IMR-90 (cell line): ENCODE data around the gene SAMD7. TPM values are rescaled to one million over a fixed set of nuclear protein-coding genes. Genes with fewer than 3 reads are reported as not detected.

ENCODE experiments used
- ATAC-seq: fragments of 200-7000 bp; cut with Tn5 transposase; 2 replicates; pipeline ENCODE4 v1.9.1; 2020; ENCODE audit warnings: low read depth, mild to moderate bottlenecking, moderate library complexity
- BruUV-seq: library from RNA; stranded (reverse); fragments of 400-500 nt; replicated peaks from 2 replicates; lab custom pipeline; 2021; lab: Mats Ljungman, UMichigan
- CTCF ChIA-PET: fragments of 300-600 bp; formaldehyde crosslinking; extraction: SDS; loops from one replicate; lab custom pipeline; 2021; ENCODE audit warnings: antibody characterized with exemption; lab: Yijun Ruan, JAX
- POLR2A ChIA-PET: fragments of 300-600 bp; sonication (Branson Sonifier 250); formaldehyde crosslinking; loops from one replicate; lab custom pipeline; 2022; ENCODE audit warnings: antibody characterized with exemption; ENCODE audit not compliant: unreplicated experiment; lab: Charles Lee
- DNase-seq: peaks from one replicate; pipeline ENCODE4 v3.0.0; 2013
- H2AFZ ChIP-seq: replicated peaks from 2 replicates; pipeline ENCODE3; 2013; ENCODE audit warnings: low read length, mild to moderate bottlenecking; ENCODE audit not compliant: poor library complexity
- H2AK5ac ChIP-seq: 2 replicates; pipeline ENCODE4 v1.6.1; 2013; ENCODE audit warnings: low read depth, low read length, inconsistent platforms
- H2AK9ac ChIP-seq: replicated peaks from 2 replicates; pipeline ENCODE3; 2013; ENCODE audit warnings: mild to moderate bottlenecking, low read depth, low read length, moderate library complexity; ENCODE audit not compliant: poor library complexity
- H2BK120ac ChIP-seq: 2 replicates; pipeline ENCODE4 v1.6.1; 2013; ENCODE audit warnings: low read depth, low read length, inconsistent platforms
- H2BK15ac ChIP-seq: 3 replicates; pipeline ENCODE4 v1.6.1; 2013; ENCODE audit warnings: low read depth, low read length, inconsistent platforms
- H2BK20ac ChIP-seq: 2 replicates; pipeline ENCODE4 v1.6.1; 2013; ENCODE audit warnings: low read depth, mild to moderate bottlenecking, inconsistent platforms, low read length, moderate library complexity
- H2BK5ac ChIP-seq: 2 replicates; pipeline ENCODE4 v1.6.1; 2013; ENCODE audit warnings: mild to moderate bottlenecking, low read depth, low read length, inconsistent platforms; ENCODE audit not compliant: poor library complexity, severe bottlenecking
- H3K14ac ChIP-seq: replicated peaks from 2 replicates; pipeline ENCODE4 v1.6.1; 2013; ENCODE audit warnings: low read depth, low read length, inconsistent platforms
- H3K18ac ChIP-seq: 2 replicates; pipeline ENCODE4 v1.6.1; 2013; ENCODE audit warnings: low read depth, low read length, control low read depth
- H3K23ac ChIP-seq: 2 replicates; pipeline ENCODE4 v1.6.1; 2013; ENCODE audit warnings: low read depth, low read length, inconsistent platforms
- H3K27ac ChIP-seq: 2 replicates; pipeline ENCODE4 v1.5.1; 2013; ENCODE audit warnings: mild to moderate bottlenecking, control low read depth, low read length; ENCODE audit not compliant: insufficient read depth
- H3K27me3 ChIP-seq: 2 replicates; pipeline ENCODE4 v1.6.1; 2013; ENCODE audit warnings: low read length; ENCODE audit not compliant: control insufficient read depth, insufficient read depth
- H3K36me3 ChIP-seq: 2 replicates; pipeline ENCODE4 v1.6.1; 2013; ENCODE audit warnings: low read length, mixed read lengths; ENCODE audit not compliant: control insufficient read depth, insufficient read depth
- H3K4ac ChIP-seq: 2 replicates; pipeline ENCODE4 v1.6.1; 2013; ENCODE audit warnings: low read depth, low read length, inconsistent platforms
- H3K4me1 ChIP-seq: 2 replicates; pipeline ENCODE4 v1.6.1; 2013; ENCODE audit warnings: low read length, mixed read lengths; ENCODE audit not compliant: control insufficient read depth, insufficient read depth
- H3K4me2 ChIP-seq: 2 replicates; pipeline ENCODE4 v1.6.1; 2013; ENCODE audit warnings: low read depth, mild to moderate bottlenecking, control low read depth, low read length, moderate library complexity
- H3K4me3 ChIP-seq: 2 replicates; pipeline ENCODE4 v1.5.1; 2013; ENCODE audit warnings: low read depth, mild to moderate bottlenecking, control low read depth, low read length, moderate library complexity; ENCODE audit not compliant: insufficient read depth
- H3K56ac ChIP-seq: 2 replicates; pipeline ENCODE4 v1.6.1; 2013; ENCODE audit warnings: low read length, inconsistent platforms; ENCODE audit not compliant: insufficient read depth; ENCODE audit errors: extremely low read depth
- H3K79me1 ChIP-seq, 2 experiments: 2 replicates each; pipeline ENCODE4 v1.6.1; 2013; ENCODE audit warnings: low read length in 2 of 2, inconsistent platforms in 1 of 2, low read depth in 1 of 2
- H3K9ac ChIP-seq: 2 replicates; pipeline ENCODE4 v1.6.1; 2013; ENCODE audit warnings: low read depth, low read length, control low read depth
- H3K9me1 ChIP-seq: 2 replicates; pipeline ENCODE4 v1.6.1; 2013; ENCODE audit warnings: low read length, inconsistent platforms; ENCODE audit not compliant: insufficient read depth
- H3K9me3 ChIP-seq: 2 replicates; pipeline ENCODE4 v1.6.1; 2013; ENCODE audit warnings: low read length; ENCODE audit not compliant: control insufficient read depth, insufficient read depth
- H4K20me1 ChIP-seq: 2 replicates; pipeline ENCODE4 v1.6.1; 2013; ENCODE audit warnings: low read length, inconsistent platforms; ENCODE audit not compliant: insufficient read depth
- H4K5ac ChIP-seq: 2 replicates; pipeline ENCODE4 v1.6.1; 2013; ENCODE audit warnings: mild to moderate bottlenecking, low read depth, low read length, control low read depth
- H4K8ac ChIP-seq, 2 experiments: 2 replicates each; pipeline ENCODE4 v1.6.1; 2013; ENCODE audit warnings: low read depth in 2 of 2, low read length in 2 of 2, control low read depth in 1 of 2, inconsistent platforms in 1 of 2
- H4K91ac ChIP-seq: 2 replicates; pipeline ENCODE4 v1.6.1; 2013; ENCODE audit warnings: low read depth, low read length, inconsistent platforms; ENCODE audit not compliant: insufficient read depth
- RAD21 ChIP-seq: IDR thresholded peaks from 2 replicates; pipeline ENCODE4 v1.6.1; 2012; ENCODE audit warnings: low read length, improper control_type of control experiment
- SMC3 ChIP-seq: fragments of 150-350 bp; IDR thresholded peaks from 2 replicates; pipeline ENCODE4 v1.6.1; 2016; ENCODE audit warnings: low read depth, mild to moderate bottlenecking, antibody characterized with exemption, low read length, moderate library complexity
- WGBS, 2 experiments: methylation state at CpG; one replicate each; pipeline versions ENCODE4 v1.1.5 to v1.1.7; 2013; ENCODE audit warnings: missing lambda C conversion rate in 2 of 2; ENCODE audit not compliant: insufficient read length in 1 of 2; ENCODE audit errors: extremely low coverage in 2 of 2; 5-methylcytosine and 5-hydroxymethylcytosine counted together
- dilution Hi-C: fragments of 300-500 bp; cut with HindIII; formaldehyde crosslinking; loops from one replicate; pipeline ENCODE4 v1.14.3; 2018; ENCODE audit warnings: low sequenced_read_pairs; ENCODE audit not compliant: unreplicated experiment
- in situ Hi-C: fragments of 300-500 bp; cut with MboI; formaldehyde crosslinking; loops from 3 replicates; pipeline ENCODE4 v1.14.3; 2019; ENCODE audit warnings: low sequenced_read_pairs, inconsistent platforms, mixed read lengths
- intact Hi-C: fragments of 100-400 bp; cut with micrococcal nuclease; formaldehyde crosslinking; loops from 2 replicates; pipeline ENCODE4 v1.10.0; 2022
- polyA plus RNA-seq, 3 experiments: library from polyadenylated mRNA; depleted of rRNA; stranded (reverse); fragments of >200 nt; gene quantifications; 2 replicates each; pipeline ENCODE4 v1.2.3, GENCODE V29; 2012; ENCODE audit warnings: low replicate concordance in 1 of 3
- total RNA-seq: library from RNA; depleted of rRNA; stranded (reverse); fragments of >200 nt; gene quantifications from 2 replicates; pipeline ENCODE4 v1.2.3, GENCODE V29; 2012

The SAMD7 gene
- total and polyA plus RNA-seq, 2 of the 4 experiments (the other 2 are of a cell fraction), result not detected

- Histone ChIP-seq H3K4ac (no peak overlapping the region), H4K5ac (no peak overlapping the region), H3K18ac (no peak overlapping the region), H2AFZ (no peak overlapping the region), H3K27me3 (no peaks in the 10 kb centered on the region; the same call in 1 of the 2 replicates), H4K8ac (no peak overlapping the region), H2AK5ac (no peak overlapping the region), H4K91ac (no peak overlapping the region), H2AK9ac (no peak overlapping the region), H3K23ac (no peak overlapping the region), H3K9me3 (peaks cover 5% of the 10 kb centered on the region; the same call in 1 of the 2 replicates), H3K56ac (no peak overlapping the region), H2BK5ac (no peak overlapping the region), H3K4me3 (no peak overlapping the region), H2BK15ac (no peak overlapping the region), H2BK120ac (no peak overlapping the region), H3K36me3 (no peaks in the 10 kb centered on the region), H3K4me1 (no peaks in the 10 kb centered on the region), H4K20me1 (no peaks in the 10 kb centered on the region), H3K9ac (no peak overlapping the region), H3K79me1 (no peaks in the 10 kb centered on the region), H3K27ac (no peak overlapping the region), H3K4me2 (no peak overlapping the region), H3K9me1 (no peaks in the 10 kb centered on the region), H3K14ac (no peak overlapping the region), H2BK20ac (no peak overlapping the region)
- POLR2A ChIA-PET, result no interaction called here
- 40% methylated on average over 1 of the region's 1 CpG; no CpG with 5 or more reads in 1 of the 2 experiments for WGBS, 2 experiments
- in situ Hi-C loops, result no loop called here
- intact Hi-C loops, result no loop called here
- dilution Hi-C loops, result no loop called here
- DNase-seq (no peak), ATAC-seq (no peak)
- BruUV-seq, result no TSS peak
- TF ChIP-seq RAD21 (no peak), SMC3 (no peak)
- CTCF ChIA-PET, result no interaction called here
Measured at GRCh38 chr3:169897284-169897683, 14.1 kb upstream of the SAMD7 start.
